NCI-H524 (cell line): ENCODE results near the gene PPM1J.

Experiments used
- DNase-seq, 2 experiments: peaks; one replicate each; lab custom pipeline; 2025; lab: John Stamatoyannopoulos, UW

The PPM1J gene

DNA sequence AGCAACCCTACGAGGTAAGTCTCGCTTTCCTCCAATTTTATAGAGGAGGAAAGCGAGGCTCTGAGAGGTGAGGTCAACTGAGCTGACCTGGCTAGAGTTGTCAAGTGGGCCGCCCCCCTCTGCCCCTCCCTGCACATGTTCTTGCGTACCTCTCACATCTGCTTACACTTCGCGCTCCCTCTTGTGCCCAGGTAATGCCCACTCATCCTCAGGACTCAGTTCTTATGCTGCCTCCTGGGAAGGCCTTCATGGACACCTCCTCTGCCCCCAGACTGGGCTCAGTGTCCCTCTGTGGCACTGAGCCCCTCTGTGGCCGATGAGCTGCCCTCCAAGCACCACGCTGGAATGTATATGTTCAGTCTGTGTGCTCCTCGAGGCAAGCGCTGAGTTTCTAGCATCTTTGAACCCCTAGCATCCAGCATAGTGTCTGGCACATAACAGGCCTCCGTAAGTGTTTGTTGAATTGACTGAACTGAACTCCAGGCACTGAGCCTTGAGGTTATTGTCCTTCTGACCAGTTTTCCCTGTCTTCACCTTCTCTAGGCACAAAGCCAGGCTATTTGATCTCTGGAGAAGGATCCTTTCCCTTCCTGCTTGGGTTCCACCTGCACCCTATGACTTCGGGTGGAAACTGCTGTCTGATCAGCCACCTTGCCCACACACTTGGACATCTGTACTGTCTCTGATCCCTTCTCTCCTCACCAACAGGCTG, 27.2 kb downstream of the PPM1J start:
- DNase-seq: no peak

GRCh38 chr1:112687361-112687760, 27.8 kb downstream of the PPM1J start:
- DNase-seq: no peak

DNA sequence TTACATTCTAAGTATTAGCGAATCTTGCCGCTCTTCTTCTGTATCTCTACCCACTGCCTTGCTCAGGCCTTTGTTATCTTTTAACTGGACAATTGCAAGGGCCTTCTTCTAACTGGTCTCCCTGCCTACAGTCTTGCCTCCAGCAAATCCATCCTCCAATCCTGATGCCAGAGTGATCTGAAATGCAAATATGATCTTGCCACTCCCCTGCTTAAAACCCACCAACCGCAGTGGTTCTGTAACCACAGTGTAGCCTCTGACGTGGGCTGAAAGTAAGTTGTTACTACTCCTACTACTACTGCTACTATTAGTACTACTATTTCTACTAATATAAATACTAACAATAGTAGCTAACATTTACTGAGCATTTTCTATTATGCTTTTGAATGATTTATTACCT, 28.3 kb downstream of the PPM1J start:
- DNase-seq: no peak

DNA sequence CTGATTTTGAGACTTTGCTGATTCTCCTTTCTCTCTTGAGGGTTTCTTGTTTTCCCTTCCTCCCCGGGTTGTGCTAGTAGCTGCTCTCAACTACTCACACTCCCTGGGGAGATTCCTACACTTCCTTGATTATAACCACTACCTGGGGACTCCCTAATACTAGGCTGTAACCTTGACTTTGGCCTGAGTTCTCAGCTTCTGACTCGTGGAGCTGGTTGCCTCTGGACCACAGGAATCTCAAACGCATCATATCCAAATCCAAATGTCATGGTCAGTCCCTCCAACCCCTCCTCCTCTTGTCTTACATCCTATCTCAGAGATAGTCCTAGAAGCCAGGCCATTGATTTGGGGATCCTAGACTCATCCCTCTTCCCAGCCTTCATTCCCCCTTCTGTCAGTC, 28.7 kb downstream of the PPM1J start:
- DNase-seq: no peak

DNA sequence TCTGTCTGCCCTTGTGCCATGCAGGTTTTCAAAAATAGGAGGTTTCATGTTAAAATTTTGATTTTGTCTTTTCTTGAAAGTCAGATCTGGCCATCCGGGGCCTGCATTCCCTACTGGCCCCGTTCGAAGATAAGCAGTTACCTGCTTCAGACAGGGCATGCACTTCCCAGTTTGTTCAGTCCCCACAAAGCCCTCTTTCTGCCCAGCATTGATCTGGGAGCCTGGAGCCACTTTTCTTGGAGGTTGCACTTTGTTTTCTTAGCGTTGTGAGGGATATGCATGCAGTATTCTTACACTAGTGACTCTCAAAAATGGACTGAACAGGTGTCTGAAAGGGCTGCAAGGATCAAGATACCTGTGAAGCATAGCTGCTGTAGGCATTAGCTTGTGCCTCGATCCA, 29.2 kb downstream of the PPM1J start:
- DNase-seq: no peak

DNA sequence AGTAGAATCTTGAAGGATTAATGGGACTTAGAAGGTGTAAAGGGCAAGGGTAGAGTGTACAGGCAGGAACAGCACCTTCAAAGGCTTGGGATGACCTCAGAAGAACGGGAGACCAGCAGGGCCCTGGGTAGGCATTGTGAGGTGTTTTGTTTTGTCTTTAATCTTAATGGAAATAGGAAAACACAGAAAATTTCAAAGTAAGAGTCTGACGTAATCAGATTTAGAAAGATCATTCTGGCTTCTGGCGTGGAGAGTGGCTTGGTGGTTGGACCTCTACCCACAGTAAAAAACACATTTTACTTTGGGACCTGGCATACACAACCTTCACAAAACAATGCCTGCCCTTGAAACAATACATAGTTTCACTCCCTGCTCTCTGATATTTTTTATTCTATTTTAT, 36.5 kb downstream of the PPM1J start:
- DNase-seq: no peak

DNA sequence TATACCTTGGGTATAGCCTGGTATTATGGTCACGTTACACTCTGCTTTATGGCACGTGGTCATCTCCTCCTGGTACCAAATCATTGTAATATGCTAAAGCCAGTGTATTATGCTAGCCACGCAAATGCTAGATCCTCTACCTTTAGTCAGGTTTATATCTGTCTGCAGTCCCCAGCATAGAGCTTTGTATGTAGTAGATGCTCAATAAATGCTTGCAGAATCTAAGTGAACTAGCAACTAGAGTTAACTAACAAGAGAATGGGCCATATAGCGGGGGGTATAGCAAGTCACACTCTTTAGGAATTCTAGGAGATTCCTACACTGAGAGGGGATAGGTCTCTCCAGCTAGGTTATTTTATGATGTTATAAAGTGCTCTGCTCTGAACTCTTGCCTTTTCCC, 37.6 kb downstream of the PPM1J start:
- DNase-seq: no peak

DNA sequence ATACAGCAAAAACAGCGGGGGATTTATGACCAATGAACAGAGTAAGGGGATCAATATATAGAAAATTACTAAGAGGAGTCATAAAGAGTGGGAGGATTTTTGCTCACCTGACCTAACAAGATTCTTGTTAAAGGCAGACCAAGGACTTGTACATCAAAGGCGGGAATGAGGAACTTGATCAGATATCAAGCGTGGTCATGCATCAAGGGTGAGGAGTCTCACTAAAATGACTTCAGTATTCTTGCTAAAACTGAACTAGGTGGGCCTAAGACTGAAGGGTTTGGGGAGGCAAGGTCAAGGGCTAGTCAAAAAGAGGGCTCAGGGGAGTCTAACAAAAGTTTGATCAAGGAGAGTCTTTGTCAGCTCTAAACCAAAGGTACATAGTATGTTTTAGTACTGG, 38.6 kb downstream of the PPM1J start:
- DNase-seq: no peak

GRCh38 chr1:112675728-112676381, 39.3 kb downstream of the PPM1J start:
- no peak for DNase-seq

GRCh38 chr1:112674986-112675727, 40.0 kb downstream of the PPM1J start:
- peak in 1 of 2 experiments; percentile 47 for DNase-seq

- DNase-seq: peak in 1 of 2 experiments; percentile 38
Measured at GRCh38 chr1:112674440-112674985, 40.6 kb downstream of the PPM1J start, which contains the start of gene MOV10. Gene MOV10 (plus strand): TSS chr1:112674659. CDS start chr1:112674913, 254 bp downstream.

DNA sequence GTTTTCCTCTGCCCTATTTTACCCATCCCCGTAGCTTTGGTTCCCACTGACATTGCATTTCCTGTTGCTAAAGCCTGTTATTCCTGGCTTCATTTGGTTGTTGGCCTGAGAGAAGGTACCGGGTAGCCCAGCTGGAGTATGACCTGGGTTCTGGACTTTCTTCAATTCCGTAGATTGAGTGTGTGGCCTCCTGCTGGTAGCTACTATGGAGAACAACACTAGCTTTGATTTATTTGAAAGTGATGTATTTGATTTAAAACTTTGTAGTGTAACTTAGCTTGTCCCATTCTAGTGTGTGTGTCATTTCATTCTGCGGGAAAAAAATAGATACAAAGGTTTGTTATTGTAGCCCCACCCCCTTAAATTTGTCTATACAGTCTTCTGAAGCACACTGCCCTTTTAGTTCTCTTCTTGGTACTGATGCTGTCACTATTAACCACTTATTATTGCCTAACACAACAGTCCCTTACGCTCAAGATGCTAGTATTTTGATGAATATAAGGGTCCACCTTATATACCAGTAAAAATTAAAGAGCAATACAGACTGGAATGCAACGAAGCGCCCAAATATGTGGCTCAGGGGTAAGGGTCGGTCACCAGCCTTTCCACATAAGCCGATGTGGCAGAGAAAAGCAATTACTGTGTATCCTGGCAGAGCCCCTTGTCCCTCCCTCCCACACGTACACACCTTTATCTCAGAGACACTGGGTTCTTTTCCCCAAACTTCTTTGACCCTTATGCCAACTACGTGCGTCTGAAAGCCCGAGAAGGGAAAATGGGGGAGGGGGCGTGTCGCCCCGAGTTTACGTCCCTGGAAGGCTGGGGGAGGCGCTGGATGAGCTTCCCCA, 41.3 kb downstream of the PPM1J start:
- peak in 1 of 2 experiments; percentile 6 for DNase-seq

- no peak for DNase-seq
Measured at GRCh38 chr1:112672842-112673241, 42.3 kb downstream of the PPM1J start.

GRCh38 chr1:112672009-112672408, 43.1 kb downstream of the PPM1J start:
- no peak for DNase-seq

GRCh38 chr1:112666946-112667345, 48.2 kb downstream of the PPM1J start:
- no peak for DNase-seq

DNA sequence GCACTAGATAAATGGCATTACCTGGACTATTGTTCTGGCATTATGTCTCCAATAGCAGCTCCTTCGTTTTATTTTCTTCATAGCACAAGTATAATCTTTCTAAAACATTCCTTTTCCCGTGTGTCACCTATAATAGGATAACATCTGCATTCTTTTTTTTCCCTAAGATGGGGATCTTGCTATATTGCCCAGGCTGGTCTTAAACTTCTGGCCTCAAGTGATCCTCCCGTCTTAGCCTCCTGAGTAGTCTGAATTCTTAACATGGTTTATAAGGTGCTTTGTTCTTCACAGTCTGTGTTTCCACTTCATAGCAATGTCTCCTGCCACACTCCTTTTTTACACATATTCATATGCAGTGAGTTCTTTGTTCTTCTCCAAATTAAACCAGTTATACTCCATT, 49.3 kb downstream of the PPM1J start:
- DNase-seq: no peak
